Left ventricle myocardium inferior (tissue), 1 donor: ENCODE results near the gene FBXO34. TPM values are rescaled to one million over a fixed set of nuclear protein-coding genes. Genes with fewer than 3 reads are reported as not detected.
A peak's percentile ranks its signal among the peaks of the same experiment; 100 is the strongest.

Source experiments
- DNase-seq: peaks from one replicate; pipeline ENCODE4 v3.0.0-alpha.2; 2020
- H3K27ac ChIP-seq: fragments of 200-600 bp; replicated peaks from 2 replicates; pipeline ENCODE4 v1.8.0; 2021
- H3K27me3 ChIP-seq: fragments of 200-600 bp; 2 replicates; pipeline ENCODE4 v1.8.0; 2021; ENCODE audit warnings: low read depth
- H3K36me3 ChIP-seq: fragments of 200-600 bp; 2 replicates; pipeline ENCODE4 v1.8.0; 2021
- H3K4me1 ChIP-seq: fragments of 200-600 bp; 2 replicates; pipeline ENCODE4 v1.8.0; 2021
- H3K4me3 ChIP-seq: fragments of 200-600 bp; 2 replicates; pipeline ENCODE4 v1.8.0; 2021; ENCODE audit warnings: mild to moderate bottlenecking, moderate library complexity
- H3K9me3 ChIP-seq: fragments of 200-600 bp; replicated peaks from 2 replicates; pipeline ENCODE4 v1.8.0; 2021
- intact Hi-C: fragments of 100-400 bp; cut with micrococcal nuclease; formaldehyde crosslinking; loops from one replicate; pipeline ENCODE4 v1.11.0; 2022
- total RNA-seq: library from RNA; stranded (reverse); fragmentation: NEBNext Ultra II Directional; extraction: Animal tissue kit (Norgen Biotek cat#: 25700); gene quantifications from one replicate; pipeline ENCODE4 v1.2.1, GENCODE V29; 2021
- TF ChIP-seq, protein P1 (sequence below): fragments of 200-600 bp; IDR thresholded peaks from 2 replicates; pipeline ENCODE4 v1.8.0; 2021; ENCODE audit warnings: antibody characterized with exemption, mild to moderate bottlenecking, borderline replicate concordance
- donor health status: DM: no; HTN: yes; CAD: no; lungs with severe emphysema.

FBXO34 gene
- total RNA-seq, 1 donor from 2014 or later: 22.4 TPM

- Histone ChIP-seq H3K36me3 (no peaks in the 10 kb centered on the region), H3K27ac (no peak overlapping the region), H3K27me3 (no peaks in the 10 kb centered on the region), H3K9me3 (no peaks in the 10 kb centered on the region), H3K4me1 (peaks cover 70% of the 10 kb centered on the region), H3K4me3 (no peak overlapping the region)
- TF ChIP-seq, protein P1, sequence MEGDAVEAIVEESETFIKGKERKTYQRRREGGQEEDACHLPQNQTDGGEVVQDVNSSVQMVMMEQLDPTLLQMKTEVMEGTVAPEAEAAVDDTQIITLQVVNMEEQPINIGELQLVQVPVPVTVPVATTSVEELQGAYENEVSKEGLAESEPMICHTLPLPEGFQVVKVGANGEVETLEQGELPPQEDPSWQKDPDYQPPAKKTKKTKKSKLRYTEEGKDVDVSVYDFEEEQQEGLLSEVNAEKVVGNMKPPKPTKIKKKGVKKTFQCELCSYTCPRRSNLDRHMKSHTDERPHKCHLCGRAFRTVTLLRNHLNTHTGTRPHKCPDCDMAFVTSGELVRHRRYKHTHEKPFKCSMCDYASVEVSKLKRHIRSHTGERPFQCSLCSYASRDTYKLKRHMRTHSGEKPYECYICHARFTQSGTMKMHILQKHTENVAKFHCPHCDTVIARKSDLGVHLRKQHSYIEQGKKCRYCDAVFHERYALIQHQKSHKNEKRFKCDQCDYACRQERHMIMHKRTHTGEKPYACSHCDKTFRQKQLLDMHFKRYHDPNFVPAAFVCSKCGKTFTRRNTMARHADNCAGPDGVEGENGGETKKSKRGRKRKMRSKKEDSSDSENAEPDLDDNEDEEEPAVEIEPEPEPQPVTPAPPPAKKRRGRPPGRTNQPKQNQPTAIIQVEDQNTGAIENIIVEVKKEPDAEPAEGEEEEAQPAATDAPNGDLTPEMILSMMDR: no peak
- intact Hi-C loops: no loop called here
- no peak for DNase-seq
Measured at GRCh38 chr14:55328317-55328716, 57.1 kb downstream of the FBXO34 start.

GRCh38 chr14:55329999-55330710 lies 58.9 kb downstream of the FBXO34 start:
- Histone ChIP-seq H3K36me3 (no peaks in the 10 kb centered on the region), H3K4me3 (no peak overlapping the region), H3K27me3 (no peaks in the 10 kb centered on the region), H3K27ac (no peak overlapping the region), H3K9me3 (no peaks in the 10 kb centered on the region), H3K4me1 (peaks cover 80% of the 10 kb centered on the region)
- TF ChIP-seq, protein P1: no peak
- DNase-seq: no peak
- intact Hi-C loops: no loop called here

DNA sequence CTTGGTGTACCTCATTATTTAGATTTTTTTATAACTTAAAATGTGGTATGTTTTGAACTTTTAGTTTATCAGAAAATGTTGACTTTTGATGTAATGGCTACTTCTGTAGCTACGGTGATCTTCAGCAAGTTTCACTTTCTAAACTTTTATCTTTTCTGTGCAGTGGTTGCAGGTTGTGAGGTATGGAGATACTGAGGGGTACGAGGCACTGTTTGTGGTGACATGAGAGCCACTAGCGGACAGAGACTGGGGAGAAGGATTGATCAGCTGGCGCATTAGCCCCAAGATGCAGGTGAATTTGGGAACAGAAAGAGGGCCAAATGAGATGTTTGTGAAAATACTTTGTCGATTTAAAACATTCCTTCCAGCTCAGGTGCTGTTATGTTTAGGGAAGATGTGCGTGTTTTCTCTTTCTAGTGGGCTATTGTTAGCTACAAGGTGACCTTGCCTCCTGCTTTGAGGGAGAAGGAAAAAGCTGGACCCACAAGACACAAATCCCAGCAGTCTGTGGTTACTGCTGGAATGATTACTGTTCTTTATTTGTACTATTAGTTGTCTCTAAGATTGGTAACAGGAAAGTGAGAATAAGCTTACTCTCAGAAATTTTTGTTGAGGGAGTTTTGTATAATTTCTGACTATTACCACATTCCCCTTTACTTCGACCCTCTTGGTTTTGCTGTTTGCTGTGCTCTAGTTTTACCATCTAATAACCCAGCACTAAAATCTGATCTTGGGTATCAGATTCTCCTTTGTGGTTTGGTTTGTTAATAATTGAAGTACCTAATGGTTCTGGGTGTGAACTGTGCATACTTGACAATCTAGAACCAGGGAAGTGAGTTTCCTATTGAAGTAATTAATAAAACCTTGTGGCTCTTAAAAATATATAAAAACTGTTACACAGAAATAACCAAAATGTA lies 61.7 kb downstream of the FBXO34 start:
- no peaks in the 10 kb centered on the region for H3K9me3 ChIP-seq
- H3K27ac ChIP-seq: peak overlapping the region; percentile 0
- DNase-seq: no peak
- TF ChIP-seq, protein P1: no peak
- H3K4me1 ChIP-seq: peaks cover 82% of the 10 kb centered on the region
- no peak overlapping the region for H3K4me3 ChIP-seq
- intact Hi-C loops: no loop called here
- H3K27me3 ChIP-seq: no peaks in the 10 kb centered on the region
- no peaks in the 10 kb centered on the region for H3K36me3 ChIP-seq

- intact Hi-C loops: no loop called here
- Histone ChIP-seq H3K27me3 (no peaks in the 10 kb centered on the region), H3K36me3 (no peaks in the 10 kb centered on the region), H3K4me1 (peaks cover 73% of the 10 kb centered on the region), H3K27ac (no peak overlapping the region), H3K9me3 (no peaks in the 10 kb centered on the region), H3K4me3 (no peak overlapping the region)
- TF ChIP-seq, protein P1: no peak
- no peak for DNase-seq
Measured at GRCh38 chr14:55333711-55334485, 62.7 kb downstream of the FBXO34 start.

GRCh38 chr14:55336162-55336561 lies 64.9 kb downstream of the FBXO34 start:
- no peak overlapping the region for H3K27ac ChIP-seq
- no peaks in the 10 kb centered on the region for H3K36me3 ChIP-seq
- intact Hi-C loops: no loop called here
- H3K9me3 ChIP-seq: no peaks in the 10 kb centered on the region
- no peak for DNase-seq
- TF ChIP-seq, protein P1: no peak
- peaks cover 77% of the 10 kb centered on the region for H3K4me1 ChIP-seq
- no peaks in the 10 kb centered on the region for H3K27me3 ChIP-seq
- no peak overlapping the region for H3K4me3 ChIP-seq
